DMS53 treated with DMSO at 0.1 percent for 48 hours (cell line): ENCODE results near the gene HLA-DQA1.
"Not testable (repeated sequence)": the region's sequence is repeated elsewhere in the genome, so short reads cannot be mapped to it uniquely, and the experiment has no call there.

Experiments
- DNase-seq: peaks from one replicate; lab custom pipeline; 2025; ENCODE audit not compliant: unreplicated experiment; lab: John Stamatoyannopoulos, UW

The HLA-DQA1 gene

DNA sequence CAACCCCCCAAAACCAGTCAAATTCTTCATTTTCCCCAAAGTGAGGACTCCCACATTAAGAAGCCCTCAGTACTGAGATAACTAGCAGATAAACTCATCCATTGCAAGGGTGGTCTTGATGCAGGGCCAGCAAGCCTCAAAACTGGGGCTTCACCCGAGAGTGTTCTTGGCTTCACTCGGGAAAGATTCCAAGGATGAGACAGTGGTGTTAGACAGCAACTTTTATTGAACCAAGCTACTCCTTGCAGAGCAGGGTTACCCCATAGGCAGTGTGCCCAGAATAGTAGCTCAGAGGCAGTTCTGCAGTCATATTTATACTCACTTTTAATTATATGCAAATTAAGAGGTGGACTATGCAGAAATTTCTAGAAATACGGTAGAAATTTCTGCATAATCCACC is 15.8 kb upstream of the HLA-DQA1 start:
- DNase-seq = no peak

DNA sequence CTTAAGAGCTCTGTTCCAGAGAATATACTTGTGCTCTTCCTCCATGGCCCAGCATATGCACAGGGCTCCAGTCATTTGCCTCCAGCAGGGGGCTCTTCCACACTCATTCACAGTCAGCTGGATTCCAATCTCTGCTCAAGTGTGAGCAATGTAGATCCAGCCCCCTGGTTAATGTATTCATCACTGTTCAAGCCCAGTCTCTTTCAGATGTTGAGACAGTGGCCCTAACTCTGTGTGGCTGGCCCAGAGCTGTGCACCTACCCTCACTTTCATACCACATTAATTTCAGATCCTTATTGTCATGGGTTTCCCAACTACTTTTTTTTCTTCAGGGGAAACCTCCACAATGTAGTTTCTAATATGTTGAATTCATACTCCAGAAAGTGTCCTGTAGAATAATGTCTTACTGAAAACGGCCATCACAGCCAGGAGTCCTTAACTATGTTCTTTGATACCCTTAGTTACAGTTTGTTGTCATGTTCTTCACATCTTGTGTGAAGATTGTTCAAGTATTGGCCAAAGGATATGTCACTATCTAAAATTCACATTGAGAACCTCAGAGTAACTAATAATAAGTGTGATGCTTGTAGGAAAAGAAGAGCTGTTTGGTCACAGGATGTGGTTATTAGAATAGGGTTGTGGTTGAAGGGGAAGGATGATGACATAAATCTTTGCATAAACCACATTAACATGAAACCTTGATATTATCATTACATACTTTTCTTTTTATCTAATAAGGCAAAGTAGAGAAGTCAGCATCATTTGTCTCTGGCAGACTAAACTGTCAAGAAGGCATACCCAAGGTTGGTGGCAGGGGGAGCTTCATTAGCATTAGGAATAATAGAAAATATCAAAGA is 14.4 kb upstream of the HLA-DQA1 start:
- peak; percentile 39 for DNase-seq

DNA sequence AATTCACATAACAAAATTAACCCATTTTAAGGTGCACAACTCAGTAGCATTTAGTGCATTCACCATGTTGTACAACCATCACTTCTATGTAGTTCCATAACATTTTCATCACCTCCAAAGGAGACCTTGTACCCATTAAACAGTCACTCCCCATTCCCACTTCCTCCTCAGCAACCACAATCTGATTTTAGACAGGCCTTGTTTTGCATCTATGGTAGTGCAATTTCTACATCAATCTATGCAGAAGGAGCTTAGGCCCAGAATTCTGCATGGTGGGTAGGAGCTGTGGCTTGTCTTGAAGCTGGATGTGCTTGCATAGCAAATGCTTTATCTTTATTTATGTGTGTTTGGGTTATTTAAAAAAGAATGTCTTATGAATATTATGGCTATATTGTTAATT is 13.5 kb upstream of the HLA-DQA1 start:
- no peak for DNase-seq

DNA sequence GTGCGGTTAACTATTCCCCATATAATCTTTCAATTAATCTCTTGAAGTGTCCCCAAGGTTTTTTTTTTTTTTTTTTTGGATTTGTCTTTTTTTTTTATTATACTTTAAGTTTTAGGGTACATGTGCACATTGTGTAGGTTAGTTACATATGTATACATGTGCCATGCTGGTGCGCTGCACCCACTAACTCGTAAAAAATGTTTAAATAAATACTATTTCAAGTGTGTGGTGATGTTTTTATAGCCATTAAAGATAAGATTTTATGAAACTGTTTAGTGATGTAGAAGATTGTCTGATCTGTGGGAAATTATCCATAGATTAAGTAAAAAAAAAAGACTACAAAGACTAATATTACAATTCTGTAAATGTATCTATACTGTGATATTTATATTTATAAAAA is 12.6 kb upstream of the HLA-DQA1 start:
- no peak for DNase-seq

DNA sequence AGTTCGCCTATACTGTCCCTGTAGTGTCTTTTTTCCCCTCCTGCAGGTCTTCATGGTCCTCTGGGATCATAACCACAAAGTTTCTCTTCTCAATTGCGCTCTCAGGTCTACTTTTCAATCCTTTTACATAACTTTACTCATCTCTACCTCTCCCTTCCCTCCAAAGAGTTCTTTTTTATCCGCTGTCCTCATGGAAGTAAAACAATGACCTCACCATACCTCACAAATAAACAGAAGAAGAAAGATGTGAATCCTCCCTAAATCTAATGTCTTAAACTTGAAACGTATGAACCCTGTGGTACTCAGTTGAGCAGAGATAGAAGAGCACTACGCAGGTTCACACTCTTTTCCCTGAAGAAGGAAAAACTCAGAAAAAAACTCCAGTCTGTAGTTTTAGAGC is 12.1 kb upstream of the HLA-DQA1 start:
- no peak for DNase-seq

DNA sequence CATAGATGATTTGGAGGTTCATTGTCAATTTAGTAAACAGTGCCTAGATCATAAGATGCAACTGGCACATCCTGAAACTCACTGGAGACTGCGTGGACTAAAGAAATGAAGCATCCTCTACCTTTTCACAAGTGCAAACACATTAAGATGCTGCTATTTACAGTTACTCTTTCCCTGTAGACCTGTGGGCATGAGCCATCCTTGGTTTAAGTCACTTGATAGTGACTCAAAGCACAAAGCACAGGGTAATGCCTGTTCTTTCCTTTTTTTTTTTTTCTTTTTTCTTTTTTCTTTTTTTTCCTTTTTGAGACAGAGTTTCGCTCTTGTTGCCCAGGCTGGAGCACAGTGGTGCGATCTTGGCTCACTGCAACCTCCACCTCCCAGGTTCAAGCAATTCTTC is 10.0 kb upstream of the HLA-DQA1 start:
- DNase-seq = no peak

DNA sequence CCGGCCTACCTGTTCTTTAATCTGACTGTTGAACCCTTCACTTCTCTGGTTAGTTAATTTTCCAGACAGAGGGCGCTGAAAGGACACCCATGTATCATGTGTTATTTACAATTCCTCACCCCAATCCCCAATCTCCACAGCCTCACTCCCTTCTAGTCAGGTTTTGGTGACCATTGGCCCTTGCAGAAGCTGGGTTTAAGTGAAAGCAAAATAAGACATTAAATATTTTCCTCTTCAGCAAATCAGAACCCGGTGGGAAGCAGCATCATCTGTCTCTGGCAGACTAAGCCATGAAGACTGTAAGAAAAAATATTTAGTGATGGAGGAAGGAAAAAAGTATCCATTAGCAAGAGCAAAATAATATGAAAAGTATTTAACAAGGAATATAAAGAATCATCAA is 9.4 kb upstream of the HLA-DQA1 start:
- no peak for DNase-seq

DNA sequence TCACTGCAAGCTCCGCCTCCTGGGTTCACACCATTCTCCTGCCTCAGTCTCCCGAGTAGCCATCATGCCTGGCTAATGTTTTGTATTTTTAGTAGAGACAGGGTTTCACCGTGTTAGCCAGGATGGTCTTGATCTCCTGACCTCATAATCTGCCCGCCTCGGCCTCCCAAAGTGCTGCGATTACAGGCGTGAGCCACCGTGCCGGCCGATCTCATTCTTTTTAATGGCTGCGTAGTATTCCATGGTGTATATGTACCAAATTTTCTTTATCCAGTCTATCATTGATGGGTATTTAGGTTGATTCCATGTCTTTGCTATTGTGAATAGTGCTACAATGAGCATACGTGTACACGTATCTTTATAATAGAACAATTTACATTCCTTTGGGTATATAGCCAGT is 7.4 kb upstream of the HLA-DQA1 start:
- DNase-seq = not testable (repeated sequence)

DNA sequence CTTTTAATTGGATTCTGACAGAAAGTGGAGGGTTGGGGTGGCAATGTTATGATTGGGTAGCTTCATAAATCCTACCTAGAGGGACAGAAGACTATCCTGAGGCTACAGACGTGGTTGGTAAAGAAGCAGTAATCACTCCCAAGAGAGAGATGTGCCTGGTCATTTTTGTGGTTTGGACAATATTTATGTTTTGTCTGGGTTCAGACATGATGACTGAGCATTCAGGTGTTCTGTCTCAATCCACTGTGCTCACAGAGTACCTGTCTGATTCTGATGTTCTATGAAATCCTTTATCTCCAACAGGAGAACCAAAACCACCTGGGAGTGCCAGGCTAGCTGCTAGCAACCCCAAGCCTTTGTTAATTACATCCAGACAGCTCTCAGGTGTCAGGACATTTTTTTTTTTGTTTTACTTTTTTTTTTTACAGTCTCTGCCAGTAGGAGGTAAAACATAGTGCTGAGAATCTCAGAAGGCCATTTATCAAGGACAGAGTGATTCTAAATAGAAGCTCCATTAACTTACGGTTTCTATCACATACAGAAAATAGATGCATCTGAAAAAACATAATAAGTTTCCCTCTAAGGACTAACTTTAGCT is 1.6 kb upstream of the HLA-DQA1 start:
- DNase-seq = no peak

DNA sequence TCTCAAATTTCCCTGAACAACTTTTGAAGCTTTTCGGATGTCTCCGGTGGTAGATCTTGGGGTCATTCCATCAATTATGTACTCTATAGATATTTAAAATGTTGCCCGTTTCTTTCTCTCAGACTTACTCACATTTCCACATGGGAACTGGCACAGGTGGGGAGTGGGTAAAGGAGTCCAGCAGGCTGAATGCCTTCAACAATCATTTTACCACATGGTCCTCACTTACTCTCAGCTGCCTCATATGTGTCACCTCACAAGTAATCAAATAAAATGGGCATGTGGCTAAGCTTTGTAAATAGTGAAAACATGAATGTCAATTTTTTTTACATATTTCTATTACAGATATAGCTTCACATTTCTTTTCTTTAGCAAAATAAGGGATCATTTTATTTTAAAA is 677 bp downstream of the HLA-DQA1 start:
- no peak for DNase-seq

DNA sequence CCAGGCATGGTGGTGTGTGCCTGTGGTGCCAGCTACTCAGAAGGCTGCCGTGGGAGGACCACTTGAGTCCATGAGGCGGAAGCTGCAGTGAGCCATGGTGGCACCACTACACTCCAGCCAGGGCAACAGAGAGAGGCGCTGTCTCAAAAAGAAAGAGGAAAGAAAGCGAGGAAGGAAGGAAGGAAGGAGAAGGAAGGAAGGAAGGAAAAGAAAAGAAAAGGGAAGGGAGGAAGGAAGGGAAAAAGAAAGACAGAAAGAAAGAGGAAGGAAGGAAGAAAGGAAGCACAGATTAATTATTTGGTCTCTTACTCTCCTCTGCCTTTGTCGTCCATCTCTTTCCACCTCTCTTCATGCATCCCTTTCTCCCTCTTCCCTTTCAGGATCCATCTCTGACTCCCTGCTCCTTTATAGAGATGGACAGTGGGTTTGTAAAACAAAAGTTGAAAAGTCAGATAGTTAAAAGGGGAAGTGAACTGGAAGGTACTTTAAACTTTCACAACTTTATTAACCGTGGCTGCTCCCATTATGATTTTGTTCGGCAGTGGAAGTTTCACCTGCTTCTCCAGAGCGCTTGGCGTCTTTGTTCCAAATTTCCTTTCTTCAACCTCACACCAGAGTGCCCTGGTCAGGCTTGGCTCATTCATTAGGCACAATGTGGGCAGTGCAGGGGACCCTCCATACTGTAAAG is 1.5 kb downstream of the HLA-DQA1 start:
- DNase-seq = no peak

DNA sequence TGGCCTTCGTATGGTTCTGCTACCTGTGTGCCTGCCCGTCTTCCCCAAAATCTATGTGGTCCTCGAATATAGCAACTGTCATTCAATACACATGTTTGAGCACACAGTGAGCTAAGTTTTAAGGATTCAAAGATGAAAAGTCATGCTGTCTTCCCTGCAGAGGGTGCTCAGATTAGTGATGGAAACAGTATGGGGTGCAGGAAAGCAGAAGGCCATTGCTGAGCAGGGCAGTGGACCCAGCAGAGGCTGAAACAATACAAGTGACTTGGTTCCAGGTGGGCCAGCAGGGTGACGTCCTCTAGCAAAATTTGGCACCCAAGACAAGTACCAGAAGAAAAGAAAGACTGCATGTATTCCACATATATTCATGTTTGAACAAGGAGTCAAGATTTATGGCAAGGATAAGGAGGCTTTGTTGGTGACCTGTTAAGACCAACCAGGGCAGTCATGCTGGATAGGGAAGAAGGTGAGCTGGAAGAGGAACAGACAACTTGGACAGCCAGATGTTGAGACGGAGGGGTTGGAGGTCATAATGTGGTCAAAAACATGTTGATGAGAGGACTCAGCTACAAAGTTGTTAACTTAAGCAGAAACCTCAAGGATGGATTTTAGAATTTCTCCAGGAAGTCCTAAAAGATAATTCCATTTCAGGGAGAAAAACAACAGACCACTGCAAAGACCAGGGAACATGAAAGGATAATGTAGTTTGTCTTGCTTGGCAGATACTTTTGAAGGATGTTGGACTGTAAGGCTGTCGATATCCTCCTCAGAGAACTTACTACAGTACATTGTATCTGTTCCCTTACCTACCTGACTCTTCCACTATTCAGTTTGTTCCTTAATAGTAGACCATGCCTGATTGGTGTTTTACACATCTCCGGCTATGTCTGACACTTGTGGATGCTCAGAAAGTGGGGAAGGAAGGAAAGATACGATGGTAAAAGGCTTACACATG is 2.5 kb downstream of the HLA-DQA1 start:
- DNase-seq = no peak

DNA sequence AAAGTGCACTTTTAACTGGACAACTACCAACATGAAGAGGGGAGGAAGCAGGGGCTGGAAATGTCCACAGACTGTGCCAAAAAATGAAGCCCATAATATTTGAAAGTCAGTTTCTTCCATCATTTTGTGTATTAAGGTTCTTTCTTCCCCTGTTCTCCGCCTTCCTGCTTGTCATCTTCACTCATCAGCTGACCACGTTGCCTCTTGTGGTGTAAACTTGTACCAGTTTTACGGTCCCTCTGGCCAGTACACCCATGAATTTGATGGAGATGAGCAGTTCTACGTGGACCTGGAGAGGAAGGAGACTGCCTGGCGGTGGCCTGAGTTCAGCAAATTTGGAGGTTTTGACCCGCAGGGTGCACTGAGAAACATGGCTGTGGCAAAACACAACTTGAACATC is 3.9 kb downstream of the HLA-DQA1 start:
- no peak for DNase-seq

DNA sequence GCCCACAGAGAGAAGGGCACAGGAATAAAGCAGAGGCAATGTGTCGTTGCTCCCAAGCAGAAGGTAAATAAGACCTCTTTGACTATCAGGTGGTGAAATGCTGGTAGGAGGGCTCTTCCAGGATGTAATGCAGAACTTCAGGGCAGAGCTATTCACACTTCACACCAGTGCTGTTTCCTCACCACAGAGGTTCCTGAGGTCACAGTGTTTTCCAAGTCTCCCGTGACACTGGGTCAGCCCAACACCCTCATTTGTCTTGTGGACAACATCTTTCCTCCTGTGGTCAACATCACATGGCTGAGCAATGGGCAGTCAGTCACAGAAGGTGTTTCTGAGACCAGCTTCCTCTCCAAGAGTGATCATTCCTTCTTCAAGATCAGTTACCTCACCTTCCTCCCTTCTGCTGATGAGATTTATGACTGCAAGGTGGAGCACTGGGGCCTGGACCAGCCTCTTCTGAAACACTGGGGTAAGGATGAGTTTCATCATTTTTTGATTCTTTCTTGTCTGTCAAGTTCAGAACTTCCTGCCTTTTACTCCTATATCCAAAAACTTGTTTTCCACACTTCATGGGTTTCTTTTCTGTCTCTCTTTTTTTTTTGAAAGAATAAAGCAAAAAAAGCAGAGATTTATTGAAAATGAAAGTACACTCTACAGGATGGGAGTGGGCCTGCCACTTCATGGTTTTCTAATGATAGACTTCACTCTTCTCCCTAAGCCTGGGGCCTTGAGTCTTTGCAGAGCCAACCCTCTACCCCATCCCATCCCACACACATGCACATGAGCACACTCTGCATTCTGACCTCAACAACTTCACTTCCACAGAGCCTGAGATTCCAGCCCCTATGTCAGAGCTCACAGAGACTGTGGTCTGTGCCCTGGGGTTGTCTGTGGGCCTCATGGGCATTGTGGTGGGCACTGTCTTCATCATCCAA is 4.8 kb downstream of the HLA-DQA1 start:
- DNase-seq = not testable (repeated sequence)

DNA sequence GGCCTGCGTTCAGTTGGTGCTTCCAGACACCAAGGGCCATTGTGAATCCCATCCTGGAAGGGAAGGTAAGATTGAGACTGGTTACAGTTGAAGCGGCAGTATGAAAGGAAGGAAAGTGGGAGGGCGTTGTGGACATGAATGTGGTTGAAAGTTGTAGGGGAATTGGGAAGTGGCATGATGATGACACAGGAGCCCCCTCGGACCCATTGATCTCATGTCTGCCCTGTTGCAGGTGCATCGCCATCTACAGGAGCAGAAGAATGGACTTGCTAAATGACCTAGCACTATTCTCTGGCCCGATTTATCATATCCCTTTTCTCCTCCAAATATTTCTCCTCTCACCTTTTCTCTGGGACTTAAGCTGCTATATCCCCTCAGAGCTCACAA is 5.5 kb downstream of the HLA-DQA1 start:
- no peak for DNase-seq

DNA sequence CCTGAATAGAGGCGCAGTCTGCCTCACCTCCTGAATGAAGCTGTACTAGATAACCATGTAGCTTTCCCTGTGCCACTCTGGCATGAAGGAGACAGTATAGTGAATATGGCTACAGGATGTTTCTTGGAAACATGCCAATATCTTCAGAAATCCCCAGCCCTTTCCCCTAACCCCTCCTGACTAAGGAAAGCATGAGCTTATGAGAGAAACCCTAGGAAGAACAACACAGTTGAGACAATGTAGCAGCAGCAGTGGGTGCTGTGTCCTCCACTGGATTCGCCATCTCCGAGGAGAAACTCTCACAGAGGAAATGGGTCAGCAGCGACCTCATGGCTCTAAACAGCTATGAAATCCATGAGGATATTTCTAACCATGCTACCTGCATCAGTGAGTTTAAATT is 6.7 kb downstream of the HLA-DQA1 start:
- DNase-seq = no peak

DNA sequence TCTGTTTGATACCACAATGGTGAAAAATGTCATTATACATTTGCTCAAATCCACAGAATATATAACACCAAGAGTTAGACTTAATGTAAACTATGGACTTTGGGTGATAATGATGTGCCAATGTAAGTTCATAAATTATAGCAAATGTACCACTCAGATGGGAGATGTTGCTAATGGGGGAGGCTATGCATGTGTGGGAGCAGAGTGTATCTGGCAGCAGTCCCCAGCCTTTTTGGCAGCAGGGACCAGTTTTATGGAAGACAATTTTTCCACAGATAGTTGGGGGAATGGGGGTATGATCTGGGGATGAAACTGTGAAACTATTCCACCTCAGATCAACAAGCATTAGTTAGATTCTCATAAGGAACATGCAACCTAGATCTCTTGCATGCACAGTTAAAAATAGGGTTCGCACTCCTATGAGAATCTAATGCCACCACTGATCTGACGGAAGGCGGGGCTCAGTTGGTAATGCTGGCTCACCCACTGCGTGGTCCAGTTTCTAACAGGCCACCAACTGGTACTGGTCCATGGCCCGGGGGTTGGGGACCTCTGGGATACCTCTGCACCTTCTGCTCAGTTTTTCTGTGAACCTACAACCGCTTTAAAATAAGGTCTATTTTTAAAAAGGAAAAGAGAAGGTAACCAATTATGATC is 8.0 kb downstream of the HLA-DQA1 start:
- no peak for DNase-seq

DNA sequence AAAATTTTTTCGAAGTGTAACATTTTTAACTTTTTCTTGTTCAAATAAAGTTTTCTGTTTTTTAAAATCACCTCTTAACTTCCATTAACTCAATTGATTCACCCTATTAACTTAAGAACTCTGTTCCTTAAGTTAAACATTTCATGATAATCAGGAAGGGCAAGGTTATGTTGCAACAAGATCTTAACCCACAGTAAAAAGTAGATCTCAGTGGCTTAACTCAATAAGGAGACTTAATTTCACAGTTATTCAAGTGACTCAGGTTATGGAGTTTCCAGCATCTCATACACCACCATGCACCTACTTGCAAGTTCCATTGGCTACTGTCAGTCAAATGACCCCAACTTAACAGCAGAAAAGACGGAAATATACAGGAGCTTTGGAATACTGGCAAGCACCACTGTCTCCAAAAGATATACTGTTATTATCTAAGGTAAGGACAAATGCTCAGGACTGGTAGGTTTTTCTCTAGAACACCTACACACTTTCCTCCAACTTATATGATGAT is 18.1 kb downstream of the HLA-DQA1 start:
- DNase-seq = no peak

DNA sequence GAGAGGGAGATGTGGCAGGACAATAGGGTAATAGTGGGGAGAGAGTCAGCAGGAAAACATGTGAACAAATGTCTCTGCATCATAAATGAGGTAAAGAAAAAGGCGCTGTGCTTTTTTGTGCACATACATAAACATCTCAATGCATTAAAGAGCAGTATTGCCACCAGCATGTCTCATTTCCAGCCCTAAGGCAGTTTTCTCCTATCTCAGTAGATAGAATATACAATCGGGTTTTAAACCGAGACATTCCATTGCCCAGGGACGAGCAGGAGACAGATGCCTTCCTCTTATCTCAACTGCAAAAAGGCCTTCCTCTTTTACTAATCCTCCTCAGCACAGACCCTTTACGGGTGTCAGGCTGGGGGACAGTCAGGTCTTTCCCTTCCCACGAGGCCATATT is 20.1 kb downstream of the HLA-DQA1 start:
- not testable (repeated sequence) for DNase-seq
